ENCODE results near the gene TINAG. TPM values are rescaled to one million over a fixed set of nuclear protein-coding genes. Genes with fewer than 3 reads are reported as not detected.

Gene TINAG
- total RNA-seq, 4 donors from 2014 or later = not detected

- 41 to 47% methylated on average over 2 of the region's 2 CpGs for WGBS, 2 donors
- no peak for DNase-seq (ENCODE audit: low spot score in 2 of 2)
- TF ChIP-seq POLR2A (IDR thresholded peaks at IDR 0.05) (no peak), CTCF (IDR thresholded peaks at IDR 0.05) (no peak)
- no peak overlapping the region for H3K4me3 ChIP-seq (ENCODE audit: low read depth, poor library complexity, severe bottlenecking)
- intact Hi-C loops (cut with DNase I; ENCODE audit: low total_unique reads) = no loop called here
Observed at GRCh38 chr6:54291738-54292137, 16.5 kb upstream of the TINAG start.

- DNase-seq (ENCODE audit: low spot score in 2 of 2) = no peak
- intact Hi-C loops (cut with DNase I; ENCODE audit: low total_unique reads) = no loop called here
- H3K4me3 ChIP-seq (ENCODE audit: low read depth, poor library complexity, severe bottlenecking) = no peak overlapping the region
- TF ChIP-seq POLR2A (IDR thresholded peaks at IDR 0.05) (no peak), CTCF (IDR thresholded peaks at IDR 0.05) (no peak)
- WGBS, 2 donors = 90 to 92% methylated on average over 8 of the region's 8 CpGs
Observed at GRCh38 chr6:54294965-54295532, 13.2 kb upstream of the TINAG start.

GRCh38 chr6:54299542-54300269 lies 8.5 kb upstream of the TINAG start:
- DNase-seq (ENCODE audit: low spot score in 2 of 2) = no peak
- intact Hi-C loops (cut with DNase I; ENCODE audit: low total_unique reads) = no loop called here
- no peak for TF ChIP-seq POLR2A (IDR thresholded peaks at IDR 0.05)
- no peak for TF ChIP-seq CTCF (IDR thresholded peaks at IDR 0.05)
- no peak overlapping the region for H3K4me3 ChIP-seq (ENCODE audit: low read depth, poor library complexity, severe bottlenecking)
- WGBS, 2 donors = 59 to 68% methylated on average over 2 of the region's 2 CpGs

- TF ChIP-seq CTCF (IDR thresholded peaks at IDR 0.05) (no peak), POLR2A (IDR thresholded peaks at IDR 0.05) (no peak)
- intact Hi-C loops (cut with DNase I; ENCODE audit: low total_unique reads) = no loop called here
- no peak for DNase-seq (ENCODE audit: low spot score in 2 of 2)
Observed at GRCh38 chr6:54301770-54302169, 6.5 kb upstream of the TINAG start.

GRCh38 chr6:54307439-54307910 lies 766 bp upstream of the TINAG start:
- WGBS, 2 donors = 66 to 69% methylated on average over 2 of the region's 2 CpGs
- intact Hi-C loops (cut with DNase I; ENCODE audit: low total_unique reads) = no loop called here
- DNase-seq (ENCODE audit: low spot score in 2 of 2) = no peak
- no peak overlapping the region for H3K4me3 ChIP-seq (ENCODE audit: low read depth, poor library complexity, severe bottlenecking)
- no peak for TF ChIP-seq POLR2A (IDR thresholded peaks at IDR 0.05)
- no peak for TF ChIP-seq CTCF (IDR thresholded peaks at IDR 0.05)

More at GRCh38 chr6:54301770-54302169, 6.5 kb upstream of the TINAG start:
- no peak overlapping the region for H3K4me3 ChIP-seq (ENCODE audit: low read depth, poor library complexity, severe bottlenecking)

Measured in lower leg skin (tissue), 4 donors.